ENCODE measurements around the gene VTA1.

GRCh38 chr6:142254513-142254912 lies 107.5 kb downstream of the VTA1 start:
- no peak for TF ChIP-seq CTCF (IDR thresholded peaks at IDR 0.05)
- TF ChIP-seq POLR2A (IDR thresholded peaks at IDR 0.05) = no peak
- no peak for TF ChIP-seq POLR2AphosphoS5 (IDR thresholded peaks at IDR 0.05)
- TF ChIP-seq EP300 (IDR thresholded peaks at IDR 0.05) = no peak

Measured in stomach (tissue), 4 donors.